Left lobe of liver (tissue), 2 donors: ENCODE data around the gene PCGF3. TPM values are rescaled to one million over a fixed set of nuclear protein-coding genes. Genes with fewer than 3 reads are reported as not detected.

Experiments used
- ATAC-seq: fragments of 200-7000 bp; cut with Tn5 transposase; one replicate; pipeline ENCODE4 v1.9.1; 2020; ENCODE audit warnings: mild to moderate bottlenecking, moderate library complexity
- DNase-seq: peaks from one replicate; pipeline ENCODE4 v3.0.0-alpha.2; 2020; ENCODE audit warnings: low spot score
- total RNA-seq: library from RNA; stranded (reverse); gene quantifications from one replicate; pipeline ENCODE4 v1.2.1, GENCODE V29; 2021
- donor health status: DM: no; HTN: no; CAD: no; lungs with moderate emphysema.
- donor health status: DM: no; HTN: yes; CAD: no.

PCGF3 gene
- total RNA-seq, 1 donor from 2014 or later: 16.6 TPM

- ATAC-seq: no peak
- DNase-seq: no peak
Measured at GRCh38 chr4:819401-820229, 114.0 kb downstream of the PCGF3 start.

Other genes starting within 250 kb of the PCGF3 start
- gene ZNF721, start 206.7 kb upstream of the PCGF3 start, total RNA-seq: 9.4 TPM
- gene PIGG, start 206.6 kb upstream of the PCGF3 start, total RNA-seq: 19.4 TPM
- gene TMEM271, start 129.5 kb upstream of the PCGF3 start, total RNA-seq: not detected
- gene PDE6B, start 80.3 kb upstream of the PCGF3 start, total RNA-seq: 0.83 TPM
- 203 TPM for gene ATP5ME, start 31.6 kb upstream of the PCGF3 start, total RNA-seq
- 7.4 TPM for gene MYL5, start 31.3 kb upstream of the PCGF3 start, total RNA-seq
- 7.6 TPM for gene SLC49A3, start 16.7 kb upstream of the PCGF3 start, total RNA-seq
- 1.5 TPM for gene CPLX1, start 120.3 kb downstream of the PCGF3 start, total RNA-seq
- gene GAK, start 226.5 kb downstream of the PCGF3 start, total RNA-seq: 72.1 TPM
- 39.2 TPM for gene TMEM175, start 226.6 kb downstream of the PCGF3 start, total RNA-seq